GM23338 (cell line): ENCODE measurements around the gene TUBB8.

ENCODE experiments used
- EZH2 ChIP-seq: fragments of 200-600 bp; sonication (generic); IDR thresholded peaks from one replicate; pipeline ENCODE4 v1.8.0; 2017; ENCODE audit warnings: antibody characterized with exemption, mild to moderate bottlenecking, low read depth; ENCODE audit not compliant: unreplicated experiment
- POLR2AphosphoS5 ChIP-seq: IDR thresholded peaks from 2 replicates; pipeline ENCODE4 v1.6.1; 2016; ENCODE audit warnings: antibody characterized with exemption, low read depth
- ZNF114 ChIP-seq: fragments of 250-450 bp; sonication (Bioruptor Pico); IDR thresholded peaks from 2 replicates; pipeline ENCODE4 v1.5.0; 2020; ENCODE audit warnings: mild to moderate bottlenecking, moderate library complexity
- TF ChIP-seq, protein P1 (sequence below), 2 experiments: fragments of 200-600 bp in 1 of 2; sonication (generic) in 1 of 2; conservative IDR thresholded peaks; 2 replicates each; pipeline versions ENCODE4 v1.5.1 to v1.6.1; 2016 to 2017; ENCODE audit warnings: antibody characterized with exemption in 2 of 2, low read depth in 2 of 2, mild to moderate bottlenecking in 2 of 2, moderate library complexity in 1 of 2
- TF ChIP-seq, protein P2 (sequence below): IDR thresholded peaks from 2 replicates; pipeline ENCODE4 v1.6.1; 2016; ENCODE audit warnings: antibody characterized with exemption
- TF ChIP-seq, protein P3 (sequence below): IDR thresholded peaks from one replicate; pipeline ENCODE4 v1.6.1; 2018; ENCODE audit warnings: antibody characterized with exemption; ENCODE audit not compliant: unreplicated experiment

DNA sequence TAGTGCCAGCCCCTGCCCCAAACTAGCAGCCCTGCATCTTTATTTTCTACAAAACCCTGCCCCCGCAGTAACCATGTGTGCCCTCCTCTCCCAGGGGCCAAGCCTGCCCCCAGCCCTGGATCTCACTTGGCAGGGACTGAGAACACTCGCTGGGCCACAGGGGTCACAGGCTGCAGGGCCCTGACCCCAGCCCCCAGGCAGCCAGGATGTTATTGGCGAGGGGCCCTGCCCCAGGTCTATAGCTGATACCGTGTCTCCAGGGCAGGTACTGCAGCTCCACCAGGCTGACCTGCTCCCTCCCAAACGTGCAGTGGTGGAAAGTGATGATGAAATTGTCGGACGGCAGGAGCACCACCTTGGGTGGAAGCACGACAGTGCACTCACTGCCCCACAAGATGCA, 35.9 kb upstream of the TUBB8 start:
- no peak for TF ChIP-seq ZNF114 (CRISPR knock-in tag)
- TF ChIP-seq, protein P1, sequence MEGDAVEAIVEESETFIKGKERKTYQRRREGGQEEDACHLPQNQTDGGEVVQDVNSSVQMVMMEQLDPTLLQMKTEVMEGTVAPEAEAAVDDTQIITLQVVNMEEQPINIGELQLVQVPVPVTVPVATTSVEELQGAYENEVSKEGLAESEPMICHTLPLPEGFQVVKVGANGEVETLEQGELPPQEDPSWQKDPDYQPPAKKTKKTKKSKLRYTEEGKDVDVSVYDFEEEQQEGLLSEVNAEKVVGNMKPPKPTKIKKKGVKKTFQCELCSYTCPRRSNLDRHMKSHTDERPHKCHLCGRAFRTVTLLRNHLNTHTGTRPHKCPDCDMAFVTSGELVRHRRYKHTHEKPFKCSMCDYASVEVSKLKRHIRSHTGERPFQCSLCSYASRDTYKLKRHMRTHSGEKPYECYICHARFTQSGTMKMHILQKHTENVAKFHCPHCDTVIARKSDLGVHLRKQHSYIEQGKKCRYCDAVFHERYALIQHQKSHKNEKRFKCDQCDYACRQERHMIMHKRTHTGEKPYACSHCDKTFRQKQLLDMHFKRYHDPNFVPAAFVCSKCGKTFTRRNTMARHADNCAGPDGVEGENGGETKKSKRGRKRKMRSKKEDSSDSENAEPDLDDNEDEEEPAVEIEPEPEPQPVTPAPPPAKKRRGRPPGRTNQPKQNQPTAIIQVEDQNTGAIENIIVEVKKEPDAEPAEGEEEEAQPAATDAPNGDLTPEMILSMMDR (conservative IDR thresholded peaks at IDR 0.05; ENCODE audit: low read depth in 2 of 2): no peak
- TF ChIP-seq EZH2: no peak
- TF ChIP-seq, protein P2, sequence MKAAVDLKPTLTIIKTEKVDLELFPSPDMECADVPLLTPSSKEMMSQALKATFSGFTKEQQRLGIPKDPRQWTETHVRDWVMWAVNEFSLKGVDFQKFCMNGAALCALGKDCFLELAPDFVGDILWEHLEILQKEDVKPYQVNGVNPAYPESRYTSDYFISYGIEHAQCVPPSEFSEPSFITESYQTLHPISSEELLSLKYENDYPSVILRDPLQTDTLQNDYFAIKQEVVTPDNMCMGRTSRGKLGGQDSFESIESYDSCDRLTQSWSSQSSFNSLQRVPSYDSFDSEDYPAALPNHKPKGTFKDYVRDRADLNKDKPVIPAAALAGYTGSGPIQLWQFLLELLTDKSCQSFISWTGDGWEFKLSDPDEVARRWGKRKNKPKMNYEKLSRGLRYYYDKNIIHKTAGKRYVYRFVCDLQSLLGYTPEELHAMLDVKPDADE: no peak
- TF ChIP-seq, protein P3, sequence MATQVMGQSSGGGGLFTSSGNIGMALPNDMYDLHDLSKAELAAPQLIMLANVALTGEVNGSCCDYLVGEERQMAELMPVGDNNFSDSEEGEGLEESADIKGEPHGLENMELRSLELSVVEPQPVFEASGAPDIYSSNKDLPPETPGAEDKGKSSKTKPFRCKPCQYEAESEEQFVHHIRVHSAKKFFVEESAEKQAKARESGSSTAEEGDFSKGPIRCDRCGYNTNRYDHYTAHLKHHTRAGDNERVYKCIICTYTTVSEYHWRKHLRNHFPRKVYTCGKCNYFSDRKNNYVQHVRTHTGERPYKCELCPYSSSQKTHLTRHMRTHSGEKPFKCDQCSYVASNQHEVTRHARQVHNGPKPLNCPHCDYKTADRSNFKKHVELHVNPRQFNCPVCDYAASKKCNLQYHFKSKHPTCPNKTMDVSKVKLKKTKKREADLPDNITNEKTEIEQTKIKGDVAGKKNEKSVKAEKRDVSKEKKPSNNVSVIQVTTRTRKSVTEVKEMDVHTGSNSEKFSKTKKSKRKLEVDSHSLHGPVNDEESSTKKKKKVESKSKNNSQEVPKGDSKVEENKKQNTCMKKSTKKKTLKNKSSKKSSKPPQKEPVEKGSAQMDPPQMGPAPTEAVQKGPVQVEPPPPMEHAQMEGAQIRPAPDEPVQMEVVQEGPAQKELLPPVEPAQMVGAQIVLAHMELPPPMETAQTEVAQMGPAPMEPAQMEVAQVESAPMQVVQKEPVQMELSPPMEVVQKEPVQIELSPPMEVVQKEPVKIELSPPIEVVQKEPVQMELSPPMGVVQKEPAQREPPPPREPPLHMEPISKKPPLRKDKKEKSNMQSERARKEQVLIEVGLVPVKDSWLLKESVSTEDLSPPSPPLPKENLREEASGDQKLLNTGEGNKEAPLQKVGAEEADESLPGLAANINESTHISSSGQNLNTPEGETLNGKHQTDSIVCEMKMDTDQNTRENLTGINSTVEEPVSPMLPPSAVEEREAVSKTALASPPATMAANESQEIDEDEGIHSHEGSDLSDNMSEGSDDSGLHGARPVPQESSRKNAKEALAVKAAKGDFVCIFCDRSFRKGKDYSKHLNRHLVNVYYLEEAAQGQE: no peak
- TF ChIP-seq POLR2AphosphoS5: no peak
